H9 (cell line): ENCODE results near the gene INO80B. TPM values are rescaled to one million over a fixed set of nuclear protein-coding genes. Genes with fewer than 3 reads are reported as not detected.

Experiments
- DNase-seq: peaks from one replicate; pipeline ENCODE4 v3.0.0-alpha.2; 2017
- H2AFZ ChIP-seq: one replicate; pipeline ENCODE4 v1.6.1; 2013; ENCODE audit warnings: mild to moderate bottlenecking, low read length, control low read depth, moderate library complexity
- H2AK5ac ChIP-seq: 2 replicates; pipeline ENCODE4 v1.6.1; 2013; ENCODE audit warnings: low read length, control low read depth, mixed read lengths; ENCODE audit not compliant: insufficient read length
- H2BK120ac ChIP-seq: one replicate; pipeline ENCODE4 v1.6.1; 2013; ENCODE audit warnings: low read depth, mild to moderate bottlenecking, low read length, control low read depth, inconsistent platforms; ENCODE audit not compliant: poor library complexity, severe bottlenecking
- H2BK12ac ChIP-seq: 2 replicates; pipeline ENCODE4 v1.6.1; 2013; ENCODE audit warnings: low read length, control low read depth, mixed read lengths, low read depth; ENCODE audit not compliant: insufficient read length
- H2BK15ac ChIP-seq: 2 replicates; pipeline ENCODE4 v1.6.1; 2013; ENCODE audit warnings: low read depth, low read length, control low read depth
- H2BK20ac ChIP-seq: one replicate; pipeline ENCODE4 v1.6.1; 2013; ENCODE audit warnings: low read depth, mild to moderate bottlenecking, low read length, control low read depth, inconsistent platforms; ENCODE audit not compliant: poor library complexity, severe bottlenecking
- H2BK5ac ChIP-seq: 2 replicates; pipeline ENCODE4 v1.6.1; 2013; ENCODE audit warnings: low read length, control low read depth, mixed read lengths; ENCODE audit not compliant: insufficient read length
- H3K14ac ChIP-seq: 2 replicates; pipeline ENCODE4 v1.6.1; 2013; ENCODE audit warnings: low read length, control low read depth; ENCODE audit not compliant: insufficient read depth
- H3K18ac ChIP-seq: 2 replicates; pipeline ENCODE4 v1.6.1; 2013; ENCODE audit warnings: low read depth, mild to moderate bottlenecking, mixed read lengths, low read length, control low read depth; ENCODE audit not compliant: insufficient read length
- H3K23ac ChIP-seq: 2 replicates; pipeline ENCODE4 v1.6.1; 2013; ENCODE audit warnings: low read length, control low read depth, mixed read lengths, low read depth; ENCODE audit not compliant: insufficient read length
- H3K23me2 ChIP-seq: 2 replicates; pipeline ENCODE4 v1.6.1; 2013; ENCODE audit warnings: low read depth, mild to moderate bottlenecking, mixed read lengths, low read length, control low read depth; ENCODE audit not compliant: insufficient read length, poor library complexity, severe bottlenecking
- H3K27ac ChIP-seq: 2 replicates; pipeline ENCODE4 v1.5.1; 2013; ENCODE audit warnings: low read length, control low read depth, mixed read lengths, low read depth; ENCODE audit not compliant: insufficient read length
- H3K27me3 ChIP-seq: 2 replicates; pipeline ENCODE4 v1.6.1; 2013; ENCODE audit warnings: low read length, control low read depth, inconsistent platforms; ENCODE audit not compliant: insufficient read depth
- H3K4ac ChIP-seq: 2 replicates; pipeline ENCODE4 v1.6.1; 2013; ENCODE audit warnings: low read depth, mild to moderate bottlenecking, control low read depth, inconsistent platforms, low read length, moderate library complexity
- H3K4me1 ChIP-seq: 2 replicates; pipeline ENCODE4 v1.6.1; 2013; ENCODE audit warnings: low read length, control low read depth, inconsistent platforms; ENCODE audit not compliant: insufficient read depth
- H3K4me2 ChIP-seq: 2 replicates; pipeline ENCODE4 v1.6.1; 2013; ENCODE audit warnings: low read length, control low read depth, mixed read lengths; ENCODE audit not compliant: insufficient read length, insufficient read depth
- H3K56ac ChIP-seq: 2 replicates; pipeline ENCODE4 v1.6.1; 2013; ENCODE audit warnings: low read depth, mild to moderate bottlenecking, mixed read lengths, low read length, control low read depth; ENCODE audit not compliant: insufficient read length
- H3K79me1 ChIP-seq: 2 replicates; pipeline ENCODE4 v1.6.1; 2013; ENCODE audit warnings: low read depth, mild to moderate bottlenecking, moderate library complexity, low read length, control low read depth, inconsistent platforms; ENCODE audit not compliant: insufficient read depth, poor library complexity, severe bottlenecking
- H3K79me2 ChIP-seq: 2 replicates; pipeline ENCODE4 v1.6.1; 2013; ENCODE audit warnings: low read length, control low read depth, inconsistent platforms; ENCODE audit not compliant: insufficient read depth
- H3K9ac ChIP-seq: 2 replicates; pipeline ENCODE4 v1.6.1; 2013; ENCODE audit warnings: low read length, control low read depth, mixed read lengths; ENCODE audit not compliant: insufficient read length; ENCODE audit errors: extremely low read depth
- H3K9me3 ChIP-seq: one replicate; pipeline ENCODE4 v1.6.1; 2013; ENCODE audit warnings: low read depth, low read length, inconsistent platforms; ENCODE audit not compliant: control insufficient read depth
- H3T11ph ChIP-seq: one replicate; pipeline ENCODE4 v1.6.1; 2013; ENCODE audit warnings: mild to moderate bottlenecking, low read length, control low read depth, inconsistent platforms
- H4K20me1 ChIP-seq: one replicate; pipeline ENCODE4 v1.6.1; 2013; ENCODE audit not compliant: control insufficient read depth, insufficient read length, insufficient read depth
- H4K5ac ChIP-seq: 2 replicates; pipeline ENCODE4 v1.6.1; 2013; ENCODE audit warnings: low read depth, mild to moderate bottlenecking, mixed read lengths, low read length, control low read depth; ENCODE audit not compliant: insufficient read length
- H4K8ac ChIP-seq: replicated peaks from 2 replicates; pipeline ENCODE4 v1.6.1; 2013; ENCODE audit warnings: low read length, control low read depth, mixed read lengths, low read depth; ENCODE audit not compliant: insufficient read length
- H4K91ac ChIP-seq: 2 replicates; pipeline ENCODE4 v1.6.1; 2013; ENCODE audit warnings: low read depth, mild to moderate bottlenecking, moderate library complexity, mixed read lengths, low read length, control low read depth; ENCODE audit not compliant: insufficient read length
- H3K27ac Mint-ChIP-seq, 3 experiments: 2 replicates in 2 of 3; 3 replicates in 1 of 3; pipeline ENCODE4 v1.8.0; 2020 to 2021; ENCODE audit warnings: mixed read lengths in 3 of 3, mild to moderate bottlenecking in 1 of 3, moderate library complexity in 1 of 3
- H3K27me3 Mint-ChIP-seq: 2 replicates; pipeline ENCODE4 v1.8.0; 2021; ENCODE audit warnings: low read depth, mild to moderate bottlenecking, moderate library complexity, mixed read lengths
- H3K36me3 Mint-ChIP-seq, 3 experiments: 2 replicates in 2 of 3; 3 replicates in 1 of 3; pipeline ENCODE4 v1.8.0; 2020 to 2021; ENCODE audit warnings: low read depth in 3 of 3, mixed read lengths in 3 of 3; ENCODE audit not compliant: insufficient read depth in 1 of 3
- H3K4me1 Mint-ChIP-seq, 2 experiments: 2 replicates each; pipeline ENCODE4 v1.8.0; 2020; ENCODE audit warnings: mixed read lengths in 2 of 2
- H3K4me3 Mint-ChIP-seq, 2 experiments: 2 replicates in 1 of 2; 3 replicates in 1 of 2; pipeline ENCODE4 v1.8.0; 2020 to 2021; ENCODE audit warnings: mild to moderate bottlenecking in 2 of 2, mixed read lengths in 2 of 2, moderate library complexity in 1 of 2
- H3K9me3 Mint-ChIP-seq, 2 experiments: 2 replicates in 1 of 2; 3 replicates in 1 of 2; pipeline ENCODE4 v1.8.0; 2020; ENCODE audit warnings: mild to moderate bottlenecking in 2 of 2, mixed read lengths in 2 of 2, moderate library complexity in 1 of 2
- CTCF ChIP-seq: fragments of 200-600 bp; sonication (generic); conservative IDR thresholded peaks from 3 replicates; pipeline ENCODE4 v1.8.0; 2021; ENCODE audit warnings: antibody characterized with exemption, mild to moderate bottlenecking
- WGBS: extraction: QIAGEN DNeasy Blood & Tissue Kit; methylation state at CpG from one replicate; pipeline ENCODE4 v1.1.7; 2013; ENCODE audit warnings: missing lambda C conversion rate, low lambda C conversion rate, mixed read lengths; ENCODE audit not compliant: insufficient read length; ENCODE audit errors: extremely low coverage; 5-methylcytosine and 5-hydroxymethylcytosine counted together
- total RNA-seq: library from RNA; stranded (reverse); gene quantifications from 2 replicates; pipeline ENCODE4 v1.2.1, GENCODE V29; 2021

Gene INO80B
- total RNA-seq, 1 experiment from 2014 or later: 17.6 TPM

- no peak overlapping the region for H3K14ac ChIP-seq
- Mint-ChIP-seq H3K36me3 (peaks cover 7 to 40% (median 35%) of the 10 kb centered on the region in 3 experiments; a peak in 6 of 7 replicates), H3K27me3 (no peaks in the 10 kb centered on the region), H3K9me3 (no peaks in the 10 kb centered on the region), H3K4me3 (peak overlapping the region; percentile 100), H3K4me1 (peaks cover 9 to 13% of the 10 kb centered on the region in 2 experiments), H3K27ac (no peak overlapping the region)
- no peak for TF ChIP-seq CTCF
- H4K91ac ChIP-seq: no peak overlapping the region
- no peak overlapping the region for H2AK5ac ChIP-seq
- H3K9me3 ChIP-seq: no peaks in the 10 kb centered on the region
- peaks cover 8% of the 10 kb centered on the region for H3K23me2 ChIP-seq
- H3K4me1 ChIP-seq: no peaks in the 10 kb centered on the region
- H4K5ac ChIP-seq: no peak overlapping the region
- WGBS: no CpG with 5 or more reads among the region's 3 CpGs
- no peak overlapping the region for H2BK12ac ChIP-seq
- H3K18ac ChIP-seq: no peak overlapping the region
- H3K79me1 ChIP-seq: no peaks in the 10 kb centered on the region
- no peak overlapping the region for H2BK15ac ChIP-seq
- no peak overlapping the region for H4K8ac ChIP-seq
- peak overlapping the region; percentile 41 for H3K9ac ChIP-seq
- H3K23ac ChIP-seq: no peak overlapping the region
- H3K56ac ChIP-seq: no peak overlapping the region
- H2BK120ac ChIP-seq: no peak overlapping the region
- H2AFZ ChIP-seq: no peak overlapping the region
- H3K27me3 ChIP-seq: no peaks in the 10 kb centered on the region
- no peak overlapping the region for H3K27ac ChIP-seq
- no peaks in the 10 kb centered on the region for H4K20me1 ChIP-seq
- H2BK5ac ChIP-seq: no peak overlapping the region
- no peak overlapping the region for H2BK20ac ChIP-seq
- H3K4me2 ChIP-seq: peak overlapping the region; percentile 81
- H3K79me2 ChIP-seq: no peaks in the 10 kb centered on the region
- DNase-seq: no peak
- H3T11ph ChIP-seq: no peak overlapping the region
- H3K4ac ChIP-seq: no peak overlapping the region
Measured at GRCh38 chr2:74481431-74481830, 26.5 kb downstream of the INO80B start.
